ENCODE data around the gene DDB1.
A peak's percentile ranks its signal among the peaks of the same experiment; 100 is the strongest.

The DDB1 gene

GRCh38 chr11:61293867-61294716 lies 38.8 kb downstream of the DDB1 start:
- DNase-seq = peak; percentile 82

DNA sequence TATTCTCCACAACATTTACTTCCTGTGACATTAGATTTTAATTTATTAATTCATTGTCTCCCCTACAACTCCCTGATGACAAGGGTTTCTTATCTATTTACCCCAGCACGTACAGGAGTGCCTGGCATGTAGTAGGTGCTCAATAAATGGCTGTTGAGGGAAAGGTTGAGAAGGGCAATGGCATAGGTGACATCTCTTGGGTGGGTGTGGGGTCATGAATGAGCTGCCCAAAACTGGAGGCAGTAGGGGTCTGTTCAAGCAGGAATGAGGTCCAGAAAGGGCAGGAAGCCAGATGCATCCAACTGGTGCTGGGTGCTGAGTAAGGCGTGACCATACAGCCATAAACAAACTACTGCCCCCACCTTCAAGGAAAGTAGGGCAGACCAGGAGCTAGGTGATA lies 40.5 kb downstream of the DDB1 start:
- DNase-seq = no peak

- no peak for DNase-seq
Measured at GRCh38 chr11:61290905-61291690, 41.8 kb downstream of the DDB1 start.

DNA sequence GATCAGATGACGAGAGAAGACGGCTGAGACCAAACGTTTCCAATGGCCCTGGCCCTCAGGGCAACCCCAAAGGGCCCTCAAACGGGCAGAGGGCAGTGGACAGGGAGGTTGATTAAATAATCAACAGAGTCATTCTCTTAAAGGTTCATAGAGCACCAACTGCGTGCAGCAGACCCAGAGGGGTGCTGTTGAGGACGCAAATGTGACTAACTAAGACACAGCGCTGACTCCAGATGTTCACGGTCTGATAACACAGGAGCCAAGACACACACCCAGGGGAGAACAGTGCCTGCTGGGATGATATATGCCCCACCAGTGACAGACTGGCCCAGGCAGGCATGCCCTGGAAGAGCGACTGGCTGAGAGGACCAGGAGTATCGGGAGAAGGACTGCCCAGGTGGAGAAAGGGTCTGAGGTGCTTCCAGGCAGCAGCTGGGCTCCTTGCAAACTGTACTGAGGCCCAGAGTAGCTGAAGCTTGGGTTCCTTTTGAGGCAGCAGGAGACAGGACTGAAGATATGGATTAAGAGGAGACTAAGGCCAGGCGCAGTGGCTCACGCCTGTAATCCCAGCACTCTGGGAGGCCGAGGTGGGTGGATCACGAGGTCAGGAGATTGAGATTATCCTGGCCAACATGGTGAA lies 45.4 kb downstream of the DDB1 start:
- DNase-seq = no peak

GRCh38 chr11:61283613-61284012 lies 49.3 kb downstream of the DDB1 start:
- DNase-seq = no peak

DNA sequence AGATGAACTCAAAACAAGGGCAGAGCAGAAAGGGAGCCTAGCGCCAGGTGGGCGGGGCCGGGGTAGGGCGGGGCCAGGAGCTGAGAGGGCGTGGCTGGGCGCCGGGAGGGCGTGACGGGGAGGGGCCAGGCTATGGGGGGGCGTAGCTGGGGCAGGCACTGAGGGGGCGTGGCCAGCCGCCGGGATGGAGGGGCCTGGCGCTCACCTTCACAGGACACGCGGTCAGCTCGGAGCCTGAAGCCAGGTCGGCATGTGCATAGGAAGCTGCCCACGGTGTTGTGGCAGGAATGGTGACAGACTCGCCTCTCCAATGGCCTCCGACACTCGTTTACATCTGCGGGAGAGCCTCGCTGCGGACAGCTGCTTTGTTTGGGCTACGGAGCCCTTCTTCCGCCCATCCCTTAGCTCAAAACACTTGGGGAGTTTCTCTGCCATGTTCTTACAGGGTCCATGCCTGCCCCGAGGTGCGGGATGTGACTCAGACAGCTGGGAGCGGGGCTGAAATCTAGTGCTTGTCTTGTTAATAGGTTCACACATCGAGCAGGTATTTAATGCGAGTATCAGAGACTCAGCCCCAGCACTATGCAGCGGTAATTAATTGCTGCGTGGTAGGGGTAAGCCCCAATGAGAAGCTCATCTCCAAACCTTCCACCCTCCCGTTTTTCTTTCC lies 51.2 kb downstream of the DDB1 start:
- DNase-seq = no peak

- DNase-seq = no peak
Measured at GRCh38 chr11:61280883-61281580, 51.9 kb downstream of the DDB1 start.

DNA sequence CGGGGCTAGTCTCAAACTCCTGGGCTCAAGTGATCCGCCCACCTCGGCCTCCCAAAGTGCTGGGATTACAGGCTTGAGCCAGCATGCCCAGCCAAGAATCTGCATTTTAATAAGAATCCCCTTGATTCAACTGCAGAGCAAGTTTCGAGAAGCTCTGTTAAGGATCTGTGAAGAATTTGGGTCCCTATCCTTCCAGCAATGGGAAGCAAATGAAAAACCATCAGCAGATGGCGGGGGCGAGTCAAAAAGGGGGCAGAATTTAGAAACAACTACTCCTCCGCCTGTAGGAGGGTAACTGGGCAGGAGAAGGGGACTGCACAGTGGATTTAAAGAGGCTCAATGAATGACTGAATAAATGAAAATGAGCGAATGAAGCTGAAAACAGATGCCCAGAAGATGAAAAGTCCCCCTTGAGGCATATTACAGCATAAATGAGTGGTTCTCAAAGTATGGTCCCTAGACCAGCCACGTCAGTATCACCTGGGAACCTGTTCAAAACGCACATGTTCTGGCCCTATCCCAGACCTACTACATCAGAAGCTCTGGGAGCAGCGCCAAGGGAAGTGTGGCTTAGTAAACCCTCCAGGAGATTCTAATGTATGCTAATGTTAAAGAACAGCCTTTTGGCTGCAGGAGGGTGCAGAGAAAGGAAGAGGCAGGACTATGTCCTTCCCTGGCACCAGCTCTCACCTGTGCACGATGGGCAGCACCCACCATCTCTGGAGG lies 52.8 kb downstream of the DDB1 start:
- DNase-seq = no peak

DNA sequence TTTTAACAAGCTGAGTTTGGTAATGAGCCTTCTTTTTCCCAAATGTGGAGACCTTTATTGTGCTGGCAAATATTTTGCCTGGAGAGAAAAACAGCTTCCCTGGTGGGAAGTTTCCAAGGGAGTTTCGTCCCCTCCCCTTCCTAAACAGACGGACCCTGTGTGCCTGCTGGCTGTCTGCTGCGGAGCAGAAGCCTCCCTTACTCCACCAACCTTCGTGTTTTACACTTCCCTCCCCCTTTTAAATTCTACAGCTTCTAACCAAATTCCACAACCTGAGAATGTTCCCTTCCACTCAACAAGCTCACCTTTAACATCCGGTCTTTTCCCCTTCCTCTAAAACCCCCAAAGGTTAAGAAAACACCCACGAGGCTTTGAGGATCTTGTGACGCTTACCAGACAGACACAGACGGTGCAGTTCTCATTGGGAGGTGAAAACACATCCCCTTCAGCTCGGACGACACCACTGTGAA lies 54.9 kb downstream of the DDB1 start:
- no peak for DNase-seq

GRCh38 chr11:61277186-61278000 lies 55.5 kb downstream of the DDB1 start:
- DNase-seq = no peak

GRCh38 chr11:61275191-61275590 lies 57.7 kb downstream of the DDB1 start:
- no peak for DNase-seq

GRCh38 chr11:61274084-61274483 lies 58.8 kb downstream of the DDB1 start:
- no peak for DNase-seq

GRCh38 chr11:61273178-61274078 lies 59.5 kb downstream of the DDB1 start:
- DNase-seq = peak; percentile 71

GRCh38 chr11:61272731-61273130 lies 60.2 kb downstream of the DDB1 start:
- DNase-seq = no peak

- no peak for DNase-seq
Measured at GRCh38 chr11:61270354-61271076, 62.4 kb downstream of the DDB1 start.

DNA sequence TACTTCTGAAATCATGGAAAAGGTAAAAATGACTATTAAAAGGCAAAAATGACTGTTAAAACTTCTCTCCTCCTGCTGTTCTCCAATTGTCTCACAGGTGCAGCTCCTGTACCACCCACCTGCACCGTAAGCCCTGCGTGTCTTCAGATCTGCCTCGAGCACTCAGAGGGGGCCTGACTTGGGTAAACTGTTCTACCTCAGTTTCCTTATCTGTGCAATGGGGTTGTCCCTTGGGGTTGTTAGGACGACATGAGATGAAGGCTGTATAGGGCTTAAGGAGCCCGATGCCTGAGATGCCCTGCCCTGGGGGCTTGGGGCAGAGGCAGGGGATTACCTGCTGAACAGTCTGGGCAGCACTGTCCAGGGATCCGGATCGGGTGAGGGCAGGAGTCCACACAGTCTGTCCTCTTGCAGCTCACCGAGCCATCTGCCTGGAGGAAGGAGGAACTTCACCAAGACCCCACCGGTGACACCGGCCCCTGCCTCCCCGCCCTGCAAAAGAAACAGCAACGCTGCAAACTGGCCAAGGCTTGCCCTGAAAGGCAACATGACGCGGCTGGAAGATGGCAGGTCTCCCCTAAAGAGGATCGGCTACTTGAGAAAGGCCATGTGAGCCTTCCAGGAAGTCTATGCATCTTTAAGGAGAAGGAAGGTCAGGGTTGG lies 64.2 kb downstream of the DDB1 start:
- DNase-seq = no peak

- no peak for DNase-seq
Measured at GRCh38 chr11:61267437-61267841, 65.5 kb downstream of the DDB1 start.

GRCh38 chr11:61266602-61267001 lies 66.3 kb downstream of the DDB1 start:
- no peak for DNase-seq

Data from NCI-H345 (cell line).